Embryonic facial prominence (tissue), 1 donor: ENCODE measurements around the gene ALKBH2.
A peak's percentile ranks its signal among the peaks of the same experiment; 100 is the strongest.

ENCODE experiments used
- DNase-seq: peaks from one replicate; pipeline ENCODE4 v3.0.0-alpha.2; 2016; ENCODE audit errors: extremely low spot score

Gene ALKBH2

DNA sequence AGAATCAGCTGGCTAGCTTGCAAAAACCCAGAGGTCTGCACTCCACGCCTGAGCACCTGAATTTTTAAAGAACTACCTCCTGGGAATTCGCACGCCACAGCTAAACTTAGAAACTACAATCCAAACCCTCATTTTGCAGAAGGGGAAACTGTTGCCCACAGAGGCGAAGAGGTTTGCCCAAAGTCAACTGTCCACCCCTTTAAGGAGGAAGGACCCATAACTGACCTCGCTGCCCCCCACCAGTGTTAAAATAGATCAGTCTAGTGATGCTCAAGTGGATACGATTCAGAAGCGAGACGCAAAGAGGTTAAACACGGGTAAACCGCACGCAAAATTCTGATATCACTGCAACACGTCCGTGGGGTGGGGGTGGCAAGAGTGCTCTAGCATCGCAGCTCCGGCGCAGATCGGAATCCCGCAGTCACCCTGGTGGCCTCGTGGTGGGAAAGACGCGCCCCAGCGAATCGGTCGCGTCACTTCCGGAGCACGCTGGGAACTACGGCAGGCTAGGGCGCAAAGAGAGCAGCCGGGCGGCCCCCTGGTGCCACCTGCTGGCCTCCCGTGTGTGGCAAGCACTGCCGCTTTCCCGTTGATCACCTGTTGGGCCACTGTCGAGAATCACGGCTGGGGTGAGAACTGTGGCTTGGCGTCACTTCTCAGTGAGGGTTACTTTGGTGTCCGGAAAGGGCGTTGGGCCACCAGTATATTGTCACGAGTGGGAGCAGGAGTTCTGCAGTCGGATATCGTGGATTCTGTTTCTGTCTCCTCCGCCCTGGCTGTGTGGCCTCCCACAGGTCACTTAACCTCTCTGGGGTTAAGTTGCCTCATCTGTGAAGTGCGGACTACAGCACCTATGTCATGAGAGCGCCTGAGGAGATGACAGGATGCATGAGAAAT lies at the start of gene ALKBH2:
Gene ALKBH2, minus strand, starts transcription at position 451 of the 897 bp plus-strand sequence. CDS start 686 bp downstream, outside the sequence.
- peak; percentile 91 for DNase-seq

DNA sequence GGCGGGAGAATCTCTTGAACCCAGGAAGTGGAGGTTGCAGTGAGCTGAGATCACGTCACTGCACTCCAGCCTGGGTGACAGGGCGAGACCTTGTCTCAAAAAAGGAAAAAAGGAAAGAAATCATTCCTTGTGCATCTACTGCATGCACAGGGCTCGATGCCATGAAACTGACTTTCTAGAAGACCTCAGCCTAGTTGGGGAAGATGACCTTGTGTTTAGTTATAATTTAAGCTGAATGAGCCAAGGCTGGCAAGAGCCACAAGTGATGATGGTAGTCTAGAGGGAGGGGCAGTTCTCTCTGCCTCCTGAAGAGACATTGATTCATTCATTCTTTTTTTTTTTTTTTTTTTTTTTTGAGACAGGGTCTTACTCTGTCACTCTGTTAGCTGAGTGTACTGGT lies 47.3 kb upstream of the ALKBH2 start:
- no peak for DNase-seq

- no peak for DNase-seq
Observed at GRCh38 chr12:109139791-109140190, 46.5 kb upstream of the ALKBH2 start.

- no peak for DNase-seq
Observed at GRCh38 chr12:109139360-109139759, 46.1 kb upstream of the ALKBH2 start.

DNA sequence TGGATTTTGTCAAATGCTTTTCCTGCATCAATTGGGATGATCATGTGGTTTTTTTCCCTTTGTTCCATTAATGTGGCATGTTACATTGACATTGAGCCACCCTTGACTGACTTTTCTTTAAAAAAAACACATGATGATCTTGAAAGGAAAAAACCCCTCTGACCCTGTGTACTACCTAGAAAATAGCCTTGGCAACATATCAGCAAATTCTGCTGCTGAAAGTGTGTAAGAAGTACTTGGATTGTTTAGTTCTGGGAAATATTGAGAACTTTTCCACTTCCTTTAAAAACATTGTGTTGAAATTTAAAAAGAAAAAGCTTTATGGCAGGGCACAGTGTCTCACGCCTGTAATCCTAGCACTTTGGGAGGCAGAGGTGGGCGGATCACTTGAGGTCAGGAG lies 43.8 kb upstream of the ALKBH2 start:
- DNase-seq: no peak

- no peak for DNase-seq
Observed at GRCh38 chr12:109134186-109134917, 41.1 kb upstream of the ALKBH2 start.

DNA sequence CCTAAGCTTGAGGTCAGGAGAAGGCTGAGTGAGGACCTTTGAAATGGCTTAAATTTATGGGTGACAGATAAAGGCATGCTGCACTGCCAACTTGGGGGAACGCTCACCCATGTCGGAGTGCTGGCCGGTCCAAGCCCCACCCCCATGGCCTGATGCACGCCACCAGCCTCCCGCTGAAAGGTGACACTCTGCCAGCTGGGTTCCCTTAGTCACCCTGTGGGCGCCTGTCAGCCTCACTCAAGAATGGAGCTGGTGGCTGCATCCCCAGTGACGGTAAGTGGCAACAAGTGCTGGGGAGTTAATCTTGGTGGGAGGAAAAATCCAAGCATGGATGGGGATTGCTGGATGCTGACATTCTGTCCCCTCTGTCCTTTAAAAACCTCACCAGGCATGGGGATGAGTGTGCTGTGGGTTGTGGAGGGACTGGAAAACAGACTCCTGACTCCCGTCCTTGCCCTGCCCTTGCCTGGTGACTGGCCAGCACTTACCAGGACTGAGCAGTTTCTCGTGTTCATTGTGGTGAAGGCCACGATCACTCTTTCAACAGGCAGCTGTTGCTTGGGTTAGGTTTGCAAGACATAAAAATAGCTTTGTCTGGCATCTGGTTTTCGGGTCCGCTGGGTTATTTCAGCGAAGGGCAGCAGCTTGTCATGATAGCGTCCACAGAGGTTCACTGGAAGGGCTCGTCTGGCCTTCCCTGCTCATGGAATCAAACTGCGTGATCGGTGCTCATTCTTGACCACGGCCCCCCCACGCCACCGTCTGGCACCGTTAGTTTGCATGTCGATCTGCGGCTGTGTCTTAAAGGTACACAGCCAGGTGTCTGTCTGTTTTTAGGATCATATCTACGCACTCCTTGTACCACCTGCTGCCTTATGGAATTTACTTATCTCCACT lies 38.1 kb upstream of the ALKBH2 start:
- no peak for DNase-seq

- DNase-seq: no peak
Observed at GRCh38 chr12:109130297-109131153, 37.3 kb upstream of the ALKBH2 start.

- DNase-seq: no peak
Observed at GRCh38 chr12:109127533-109128242, 34.4 kb upstream of the ALKBH2 start.

GRCh38 chr12:109126784-109127183 lies 33.5 kb upstream of the ALKBH2 start:
- no peak for DNase-seq

DNA sequence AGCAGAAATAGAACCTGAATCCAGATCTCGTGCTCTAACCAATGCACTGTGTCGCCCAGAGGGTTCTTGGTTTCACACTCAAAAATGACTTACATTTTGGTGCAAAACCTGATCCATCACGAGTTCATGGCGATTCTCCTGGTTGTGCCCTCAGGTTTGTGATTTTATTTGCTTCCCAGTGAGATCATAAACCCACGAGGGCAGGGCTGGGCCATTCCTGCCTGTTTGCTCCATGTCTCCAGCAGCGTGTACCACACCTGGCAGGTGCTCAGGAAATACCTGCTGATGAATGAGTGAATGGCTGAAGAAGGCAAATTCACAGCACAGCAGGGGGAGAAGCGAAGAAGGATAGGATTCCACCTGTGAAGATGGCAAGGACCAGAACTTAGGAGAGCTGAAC lies 32.5 kb upstream of the ALKBH2 start:
- no peak for DNase-seq

DNA sequence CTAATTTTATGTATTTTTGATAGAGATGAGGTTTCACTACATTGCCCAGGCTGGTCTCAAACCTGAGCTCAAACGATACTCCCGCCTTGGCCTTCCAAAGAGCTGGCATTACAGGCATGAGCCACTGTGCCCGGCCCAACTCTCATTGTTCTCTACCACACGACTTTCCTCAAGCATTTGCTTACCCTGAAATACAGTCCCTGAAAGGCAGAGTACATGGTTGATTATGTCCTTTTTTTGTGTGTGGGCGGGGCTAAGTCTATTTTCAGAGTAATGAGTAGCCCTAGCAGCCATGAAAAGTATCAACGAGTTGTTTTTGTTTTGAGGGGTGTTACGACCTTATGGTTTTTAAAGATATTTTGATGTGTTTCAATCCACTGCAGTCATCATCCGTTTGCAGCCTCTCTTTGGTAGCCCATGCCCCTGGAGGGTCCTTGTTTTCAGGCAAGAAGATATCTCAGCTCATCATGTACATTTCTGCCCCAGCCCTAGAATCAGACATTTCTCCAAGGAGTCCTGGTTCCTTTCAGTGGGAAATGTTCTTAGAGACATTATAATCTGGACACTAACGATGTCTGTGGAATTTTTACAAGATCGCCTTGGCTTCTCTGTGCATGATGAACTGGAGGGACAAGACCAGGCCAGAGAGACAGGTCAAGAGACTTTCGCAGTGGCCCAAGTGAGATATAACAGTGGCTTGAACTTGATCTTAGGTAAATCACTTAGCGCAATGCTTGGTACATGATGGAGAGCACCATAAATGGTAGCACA lies 31.8 kb upstream of the ALKBH2 start:
- no peak for DNase-seq

- DNase-seq: no peak
Observed at GRCh38 chr12:109121346-109121880, 28.1 kb upstream of the ALKBH2 start.

DNA sequence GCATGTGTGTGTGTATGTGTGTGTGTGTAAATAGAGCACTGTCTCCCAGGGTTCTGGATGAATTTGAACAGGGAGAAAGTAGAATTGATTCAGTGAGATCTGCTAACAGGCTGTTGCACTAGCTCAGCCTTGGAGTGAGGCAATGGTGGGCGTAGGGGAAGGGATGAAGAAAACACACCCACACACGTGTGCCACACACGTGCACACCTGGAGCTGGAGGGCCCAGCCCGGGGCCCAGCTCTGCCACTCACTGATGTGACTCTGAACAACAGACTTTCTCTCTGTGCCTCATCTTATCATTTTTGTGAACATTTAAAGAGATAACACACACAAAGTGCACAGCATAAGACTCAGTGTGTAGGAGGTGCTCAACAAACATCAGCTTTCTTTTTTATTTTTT lies 27.3 kb upstream of the ALKBH2 start:
- DNase-seq: no peak

- no peak for DNase-seq
Observed at GRCh38 chr12:109120095-109120494, 26.8 kb upstream of the ALKBH2 start.

DNA sequence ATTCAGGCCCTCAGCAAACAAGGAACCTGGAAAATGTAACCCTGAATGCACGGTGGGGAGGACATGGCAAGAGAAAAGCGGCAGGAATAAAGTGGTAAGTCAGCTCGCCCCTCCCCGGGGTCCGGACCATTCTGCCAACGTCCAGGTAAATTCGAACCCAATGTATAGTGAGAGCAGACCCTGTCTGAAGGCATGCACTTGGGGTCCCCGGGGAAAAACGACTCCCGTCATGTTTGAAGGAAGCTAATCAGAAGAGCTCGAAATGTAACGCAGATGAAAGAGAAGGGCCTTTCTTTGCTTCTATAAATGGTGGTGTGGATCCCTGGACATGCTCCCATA lies 23.3 kb upstream of the ALKBH2 start:
- DNase-seq: no peak

- no peak for DNase-seq
Observed at GRCh38 chr12:109115758-109116610, 22.7 kb upstream of the ALKBH2 start, which contains the start of gene ACACB. Gene ACACB, plus strand, starts transcription at chr12:109116587. Its CDS starts 22,819 bp downstream, at chr12:109139406.

DNA sequence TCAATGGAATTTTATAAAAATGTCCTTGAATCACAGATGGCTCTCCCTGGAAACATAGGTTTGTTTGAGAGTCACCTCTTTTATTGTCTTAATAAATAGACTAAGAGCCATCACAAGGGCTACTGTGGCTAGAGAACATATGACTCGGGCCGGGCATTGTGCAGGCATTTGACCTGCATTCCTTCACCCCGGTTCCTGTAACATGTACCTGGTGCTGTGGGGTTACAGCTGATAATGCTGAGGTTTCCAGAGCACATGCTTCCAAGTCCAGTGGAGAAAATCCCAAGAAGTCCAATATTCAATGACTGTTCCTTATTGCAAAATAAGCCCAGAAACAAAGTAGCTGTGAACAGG lies 22.1 kb upstream of the ALKBH2 start:
- no peak for DNase-seq
